H1 (cell line): ENCODE results near the gene STXBP6. TPM values are rescaled to one million over a fixed set of nuclear protein-coding genes. Genes with fewer than 3 reads are reported as not detected.

Source experiments
- ATF2 ChIP-seq: IDR thresholded peaks from 2 replicates; pipeline ENCODE4 v1.6.1; 2012; ENCODE audit warnings: low read length, inconsistent platforms
- CREB1 ChIP-seq: IDR thresholded peaks from 2 replicates; pipeline ENCODE4 v1.6.1; 2012; ENCODE audit warnings: inconsistent platforms
- EP300 ChIP-seq, 2 experiments: IDR thresholded peaks; 1 replicate in 1 of 2; 2 replicates in 1 of 2; pipeline ENCODE4 v1.6.1; 2011 to 2012; ENCODE audit warnings: low read depth in 2 of 2, low read length in 2 of 2, mild to moderate bottlenecking in 2 of 2, borderline replicate concordance in 1 of 2, inconsistent platforms in 1 of 2, moderate library complexity in 1 of 2
- GTF2F1 ChIP-seq: IDR thresholded peaks from 2 replicates; pipeline ENCODE4 v1.6.1; 2012; ENCODE audit warnings: low read depth, low read length, improper control_type of control experiment, borderline replicate concordance
- KDM5A ChIP-seq: fragments of 200-600 bp; IDR thresholded peaks from 2 replicates; pipeline ENCODE4 v1.7.1; 2012; ENCODE audit warnings: mild to moderate bottlenecking, low read length, inconsistent platforms, mixed read lengths
- polyA plus RNA-seq, 7 experiments: library from polyadenylated mRNA; depleted of rRNA in 3 of 7; stranded (reverse) in 5 of 7; unstranded in 2 of 7; fragments of >200 nt in 5 of 7; fragments of 200-250 nt in 2 of 7; gene quantifications; 1 replicate in 5 of 7; 2 replicates in 1 of 7; 4 replicates in 1 of 7; pipeline versions ENCODE4 v1.2.1 to v1.2.3, GENCODE V29; 2011 to 2013; ENCODE audit warnings: missing spikeins in 2 of 7, mixed read lengths in 2 of 7
- total RNA-seq: library from RNA; stranded (reverse); fragmentation: NEBNext Ultra II Directional; extraction: Animal tissue kit (Norgen Biotek cat#: 25700); gene quantifications from 2 replicates; pipeline ENCODE4 v1.2.1, GENCODE V29; 2021

STXBP6 gene
- total and polyA plus RNA-seq, 2 of the 8 experiments (the other 6 are each of a cell fraction or from before 2014, with no cell fraction given): 9.4 to 18.1 TPM

- TF ChIP-seq EP300 (IDR thresholded peaks at IDR 0.05; ENCODE audit: borderline replicate concordance in 1 of 2, low read depth in 2 of 2, low read length in 2 of 2) (no peak), KDM5A (no peak), GTF2F1 (no peak), ATF2 (no peak), CREB1 (no peak)
These were observed 260.5 kb downstream of the STXBP6 start (continued) for GRCh38 chr14:24789378-24789884.
